ENCODE results near the gene SPANXN2.

SPANXN2 gene

DNA sequence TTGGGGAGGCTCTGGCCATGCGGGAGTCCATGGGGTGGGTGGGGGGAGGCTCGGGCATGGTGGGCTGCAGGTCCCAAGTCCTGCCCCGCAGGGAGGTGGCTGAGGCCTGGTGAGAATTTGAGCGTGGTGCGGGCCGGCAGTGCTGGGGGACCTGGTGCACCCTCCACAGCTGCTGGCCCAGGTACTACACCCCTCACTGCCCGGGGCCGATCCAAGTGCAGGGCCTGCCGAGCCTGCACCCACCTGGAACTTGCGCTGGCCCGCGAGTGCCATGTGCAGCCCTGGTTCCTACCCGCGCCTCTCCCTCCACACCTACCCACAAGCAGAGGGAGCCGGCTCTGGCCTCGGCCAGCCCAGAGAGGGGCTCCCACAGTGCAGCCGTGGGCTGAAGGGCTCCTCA, 5.7 kb upstream of the SPANXN2 start:
- Histone ChIP-seq H3K27ac (no peak overlapping the region), H3K4me3 (ENCODE audit: low read depth, low read length) (no peak overlapping the region), H3K36me3 (replicated peaks) (no peaks in the 10 kb centered on the region), H3K27me3 (replicated peaks) (no peaks in the 10 kb centered on the region)
- TF ChIP-seq, protein P1, sequence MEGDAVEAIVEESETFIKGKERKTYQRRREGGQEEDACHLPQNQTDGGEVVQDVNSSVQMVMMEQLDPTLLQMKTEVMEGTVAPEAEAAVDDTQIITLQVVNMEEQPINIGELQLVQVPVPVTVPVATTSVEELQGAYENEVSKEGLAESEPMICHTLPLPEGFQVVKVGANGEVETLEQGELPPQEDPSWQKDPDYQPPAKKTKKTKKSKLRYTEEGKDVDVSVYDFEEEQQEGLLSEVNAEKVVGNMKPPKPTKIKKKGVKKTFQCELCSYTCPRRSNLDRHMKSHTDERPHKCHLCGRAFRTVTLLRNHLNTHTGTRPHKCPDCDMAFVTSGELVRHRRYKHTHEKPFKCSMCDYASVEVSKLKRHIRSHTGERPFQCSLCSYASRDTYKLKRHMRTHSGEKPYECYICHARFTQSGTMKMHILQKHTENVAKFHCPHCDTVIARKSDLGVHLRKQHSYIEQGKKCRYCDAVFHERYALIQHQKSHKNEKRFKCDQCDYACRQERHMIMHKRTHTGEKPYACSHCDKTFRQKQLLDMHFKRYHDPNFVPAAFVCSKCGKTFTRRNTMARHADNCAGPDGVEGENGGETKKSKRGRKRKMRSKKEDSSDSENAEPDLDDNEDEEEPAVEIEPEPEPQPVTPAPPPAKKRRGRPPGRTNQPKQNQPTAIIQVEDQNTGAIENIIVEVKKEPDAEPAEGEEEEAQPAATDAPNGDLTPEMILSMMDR (IDR thresholded peaks at IDR 0.05; ENCODE audit: low read depth, low read length, missing control alignments): no peak
- in situ Hi-C loops (cut with HindIII; ENCODE audit: low pct_ligation_motif_present, low sequenced_read_pairs): no loop called here
- DNase-seq: no peak

DNA sequence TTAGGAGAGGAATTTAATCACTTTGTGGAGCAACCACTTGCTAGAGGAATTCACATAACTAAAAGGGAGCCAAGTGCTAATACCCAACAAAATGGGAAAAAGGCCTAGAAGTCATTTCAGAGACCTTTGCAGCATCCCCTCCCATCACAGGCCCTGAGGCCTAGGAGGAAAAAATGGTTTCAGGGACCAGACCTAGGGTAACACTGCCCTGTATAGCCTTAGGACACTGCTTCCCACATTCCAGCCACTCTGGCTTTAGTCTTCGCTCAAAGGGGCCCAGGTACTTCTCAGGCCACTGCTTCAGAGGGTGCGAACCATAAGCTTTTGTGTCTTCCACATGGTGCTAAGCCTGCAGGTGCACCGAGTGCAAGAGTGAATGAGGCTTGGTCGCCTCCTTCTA, 19.1 kb downstream of the SPANXN2 start:
- DNase-seq: no peak
- Histone ChIP-seq H3K27ac (no peak overlapping the region), H3K27me3 (replicated peaks) (no peaks in the 10 kb centered on the region), H3K4me3 (ENCODE audit: low read depth, low read length) (no peak overlapping the region), H3K36me3 (replicated peaks) (no peaks in the 10 kb centered on the region)
- in situ Hi-C loops (cut with HindIII; ENCODE audit: low pct_ligation_motif_present, low sequenced_read_pairs): no loop called here
- TF ChIP-seq, protein P1 (IDR thresholded peaks at IDR 0.05; ENCODE audit: low read depth, low read length, missing control alignments): no peak

DNA sequence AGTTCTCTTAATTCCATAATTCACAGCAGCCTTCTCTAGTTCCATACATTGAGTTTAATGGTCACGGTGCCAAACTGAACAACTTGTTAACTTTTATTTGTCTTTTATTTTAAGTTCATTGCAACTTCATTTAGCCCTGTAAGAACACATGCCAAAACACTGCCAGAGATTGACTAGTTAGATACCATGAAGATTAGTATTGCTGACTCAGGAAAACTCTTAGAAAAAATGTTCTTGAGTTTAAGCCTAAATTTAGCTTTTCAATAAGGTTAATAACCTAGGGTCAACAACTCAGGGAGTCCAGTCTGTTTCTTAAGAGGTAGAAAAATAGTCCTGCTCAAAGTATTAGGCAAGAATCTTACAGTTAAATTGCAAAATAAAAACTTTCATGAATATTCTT, 25.7 kb downstream of the SPANXN2 start:
- DNase-seq: no peak
- Histone ChIP-seq H3K27ac (no peak overlapping the region), H3K36me3 (replicated peaks) (no peaks in the 10 kb centered on the region), H3K4me3 (ENCODE audit: low read depth, low read length) (no peak overlapping the region), H3K27me3 (replicated peaks) (no peaks in the 10 kb centered on the region)
- TF ChIP-seq, protein P1 (IDR thresholded peaks at IDR 0.05; ENCODE audit: low read depth, low read length, missing control alignments): no peak
- in situ Hi-C loops (cut with HindIII; ENCODE audit: low pct_ligation_motif_present, low sequenced_read_pairs): no loop called here

DNA sequence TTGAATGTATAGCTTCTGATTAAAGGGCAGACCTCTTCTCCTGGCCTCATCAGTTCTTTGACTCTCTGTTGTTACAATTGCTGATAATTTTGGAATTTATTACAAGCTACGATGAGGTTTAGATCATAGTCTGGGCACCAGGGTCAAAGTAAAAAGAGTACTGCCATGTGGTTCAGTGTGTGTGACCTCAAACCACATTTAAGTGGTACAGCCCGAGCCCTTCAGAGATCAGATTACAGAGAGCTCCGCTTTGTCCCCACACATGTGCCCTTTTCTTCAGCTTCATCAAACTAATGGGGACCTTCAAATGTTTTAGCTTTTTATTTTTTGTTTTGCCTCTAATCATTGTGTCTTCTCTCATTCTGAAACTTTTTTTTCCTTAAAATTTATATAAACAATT, 37.1 kb downstream of the SPANXN2 start:
- TF ChIP-seq, protein P1 (IDR thresholded peaks at IDR 0.05; ENCODE audit: low read depth, low read length, missing control alignments): no peak
- no peak overlapping the region for H3K4me3 ChIP-seq (ENCODE audit: low read depth, low read length)
- no peaks in the 10 kb centered on the region for H3K27me3 ChIP-seq (replicated peaks)
- in situ Hi-C loops (cut with HindIII; ENCODE audit: low pct_ligation_motif_present, low sequenced_read_pairs): no loop called here
- H3K36me3 ChIP-seq (replicated peaks): no peaks in the 10 kb centered on the region
- no peak overlapping the region for H3K27ac ChIP-seq
- no peak for DNase-seq

DNA sequence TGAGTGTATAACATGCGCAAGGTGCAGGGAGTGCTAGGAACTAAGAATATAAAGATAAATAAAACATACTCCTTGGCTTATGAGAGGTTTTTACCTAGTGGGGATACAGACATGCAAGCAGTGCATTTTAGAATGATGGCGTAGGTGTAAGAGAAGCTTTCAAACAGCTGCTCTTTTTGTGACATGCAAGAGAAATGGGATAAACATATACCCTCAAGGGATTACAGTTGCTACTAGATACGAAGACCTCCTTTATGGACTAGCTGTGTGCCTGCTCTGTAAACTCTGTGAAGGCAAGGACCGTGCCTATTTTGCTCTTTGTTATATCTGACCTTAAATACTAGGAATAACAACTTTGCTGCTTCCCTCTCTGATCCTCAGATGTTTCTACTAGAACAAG, 45.6 kb downstream of the SPANXN2 start:
- Histone ChIP-seq H3K36me3 (replicated peaks) (no peaks in the 10 kb centered on the region), H3K4me3 (ENCODE audit: low read depth, low read length) (no peak overlapping the region), H3K27ac (no peak overlapping the region), H3K27me3 (replicated peaks) (no peaks in the 10 kb centered on the region)
- no peak for DNase-seq
- TF ChIP-seq, protein P1 (IDR thresholded peaks at IDR 0.05; ENCODE audit: low read depth, low read length, missing control alignments): no peak
- in situ Hi-C loops (cut with HindIII; ENCODE audit: low pct_ligation_motif_present, low sequenced_read_pairs): no loop called here

DNA sequence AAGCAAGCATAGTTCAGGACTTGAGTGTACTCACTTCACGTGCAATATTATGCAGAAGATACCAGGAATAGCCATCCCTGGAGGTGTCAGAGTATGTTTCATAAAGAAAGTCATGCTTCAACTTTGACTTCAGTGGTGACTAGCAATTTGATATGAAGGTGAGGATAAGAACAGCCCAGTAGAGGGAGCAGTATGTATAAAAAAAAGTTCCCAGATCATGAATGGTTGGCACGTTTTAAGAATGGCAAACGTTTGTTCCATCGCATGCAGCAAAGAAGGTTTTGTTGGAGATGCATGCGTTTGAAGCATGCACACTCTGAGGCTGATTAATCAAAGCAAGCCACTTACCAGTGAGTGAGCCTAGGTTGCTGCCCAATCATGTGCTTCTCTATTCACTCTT, 51.2 kb downstream of the SPANXN2 start:
- Histone ChIP-seq H3K4me3 (ENCODE audit: low read depth, low read length) (no peak overlapping the region), H3K27ac (no peak overlapping the region), H3K27me3 (replicated peaks) (no peaks in the 10 kb centered on the region), H3K36me3 (replicated peaks) (no peaks in the 10 kb centered on the region)
- in situ Hi-C loops (cut with HindIII; ENCODE audit: low pct_ligation_motif_present, low sequenced_read_pairs): no loop called here
- DNase-seq: no peak
- TF ChIP-seq, protein P1 (IDR thresholded peaks at IDR 0.05; ENCODE audit: low read depth, low read length, missing control alignments): no peak
